NCI-H1694 treated with DMSO at 0.1 percent for 48 hours (cell line): Measurements from ENCODE around the gene UBAC2.
A peak's percentile ranks its signal among the peaks of the same experiment; 100 is the strongest.

ENCODE experiments used
- DNase-seq: peaks from one replicate; lab custom pipeline; 2025; lab: John Stamatoyannopoulos, UW

Gene UBAC2

GRCh38 chr13:99200432-99201167 lies at the start of gene UBAC2:
Gene UBAC2 (plus strand): TSS chr13:99200854. CDS start chr13:99200909, 55 bp downstream.
- peak; percentile 82 for DNase-seq

- no peak for DNase-seq
These were observed 49.1 kb upstream of the UBAC2 start for GRCh38 chr13:99151516-99151915.

GRCh38 chr13:99153219-99153618 lies 47.4 kb upstream of the UBAC2 start:
- DNase-seq, result no peak

GRCh38 chr13:99154064-99154463 lies 46.6 kb upstream of the UBAC2 start:
- DNase-seq, result no peak

GRCh38 chr13:99155821-99156220 lies 44.8 kb upstream of the UBAC2 start:
- no peak for DNase-seq

- DNase-seq, result no peak
These were observed 43.6 kb upstream of the UBAC2 start for GRCh38 chr13:99157046-99157445.

- DNase-seq, result no peak
These were observed 41.8 kb upstream of the UBAC2 start for GRCh38 chr13:99158846-99159245.

- no peak for DNase-seq
These were observed 41.2 kb upstream of the UBAC2 start for GRCh38 chr13:99159331-99160061.

- DNase-seq, result no peak
These were observed 40.2 kb upstream of the UBAC2 start for GRCh38 chr13:99160415-99160814.

GRCh38 chr13:99161512-99161911 lies 39.1 kb upstream of the UBAC2 start:
- no peak for DNase-seq

- DNase-seq, result no peak
These were observed 37.9 kb upstream of the UBAC2 start for GRCh38 chr13:99162567-99163361.

GRCh38 chr13:99164226-99164625 lies 36.4 kb upstream of the UBAC2 start:
- no peak for DNase-seq

GRCh38 chr13:99165753-99166587 lies 34.7 kb upstream of the UBAC2 start:
- no peak for DNase-seq

GRCh38 chr13:99172951-99173350 lies 27.7 kb upstream of the UBAC2 start:
- no peak for DNase-seq

GRCh38 chr13:99173606-99174005 lies 27.0 kb upstream of the UBAC2 start:
- no peak for DNase-seq

- DNase-seq, result no peak
These were observed 26.0 kb upstream of the UBAC2 start for GRCh38 chr13:99174533-99175100.

- DNase-seq, result peak; percentile 57
These were observed 24.1 kb upstream of the UBAC2 start for GRCh38 chr13:99176309-99177276.

GRCh38 chr13:99178636-99179035 lies 22.0 kb upstream of the UBAC2 start:
- no peak for DNase-seq

GRCh38 chr13:99179460-99179859 lies 21.2 kb upstream of the UBAC2 start:
- DNase-seq, result no peak

- no peak for DNase-seq
These were observed 18.2 kb upstream of the UBAC2 start for GRCh38 chr13:99182439-99182838.
